H1 (cell line): ENCODE measurements around the gene TANC1. TPM values are rescaled to one million over a fixed set of nuclear protein-coding genes. Genes with fewer than 3 reads are reported as not detected.

Experiments used
- CTCF ChIA-PET: fragments of 300-600 bp; sonication (Branson Sonifier 250); formaldehyde crosslinking; loops from one replicate; lab custom pipeline; 2021; ENCODE audit not compliant: partially characterized antibody; lab: Charles Lee
- POLR2A ChIA-PET: fragments of 300-600 bp; sonication (Branson Sonifier 250); formaldehyde crosslinking; loops from one replicate; lab custom pipeline; 2021; ENCODE audit warnings: inconsistent platforms; ENCODE audit not compliant: partially characterized antibody; lab: Charles Lee
- DNase-seq, 2 experiments: peaks; one replicate each; pipeline versions ENCODE4 v3.0.0 to v3.0.0-alpha.2; 2010 to 2022; ENCODE audit warnings: low spot score in 2 of 2, low read depth in 1 of 2, mixed read lengths in 1 of 2
- FAIRE-seq: peaks from 2 replicates; lab custom pipeline; 2011; peaks lifted over from hg19 to GRCh38; lab: Jason Lieb, UNC
- H2AFZ ChIP-seq: 2 replicates; pipeline ENCODE4 v1.8.1; 2012; ENCODE audit warnings: low read length, inconsistent platforms
- H2AK5ac ChIP-seq: 2 replicates; pipeline ENCODE4 v1.6.1; 2013; ENCODE audit warnings: low read depth, low read length
- H2BK120ac ChIP-seq: replicated peaks from 2 replicates; pipeline ENCODE3; 2013; ENCODE audit warnings: low read depth, low read length, inconsistent platforms
- H2BK12ac ChIP-seq: 2 replicates; pipeline ENCODE4 v1.6.1; 2013; ENCODE audit warnings: low read depth, low read length
- H2BK15ac ChIP-seq: 2 replicates; pipeline ENCODE4 v1.6.1; 2013; ENCODE audit warnings: low read length
- H2BK20ac ChIP-seq: 2 replicates; pipeline ENCODE4 v1.6.1; 2013; ENCODE audit warnings: low read length
- H2BK5ac ChIP-seq: 2 replicates; pipeline ENCODE4 v1.6.1; 2013; ENCODE audit warnings: low read depth, low read length
- H3K14ac ChIP-seq: 2 replicates; pipeline ENCODE4 v1.6.1; 2013; ENCODE audit warnings: inconsistent platforms; ENCODE audit not compliant: insufficient read length
- H3K18ac ChIP-seq: 2 replicates; pipeline ENCODE4 v1.6.1; 2013; ENCODE audit warnings: low read length; ENCODE audit errors: extremely low read depth
- H3K23ac ChIP-seq: 2 replicates; pipeline ENCODE4 v1.6.1; 2013; ENCODE audit warnings: inconsistent platforms; ENCODE audit not compliant: insufficient read length
- H3K23me2 ChIP-seq: 2 replicates; pipeline ENCODE4 v1.6.1; 2013; ENCODE audit warnings: low read depth, low read length
- H3K27ac ChIP-seq: 2 replicates; pipeline ENCODE4 v1.6.1; 2011; ENCODE audit warnings: low read depth, low read length, inconsistent platforms
- H3K27me3 ChIP-seq, 4 experiments: replicated peaks in 1 of 4; 1 replicate in 1 of 4; 2 replicates in 3 of 4; pipeline versions ENCODE4 v1.6.1 to v1.8.1; 2011 to 2013; ENCODE audit warnings: low read length in 3 of 4, mild to moderate bottlenecking in 3 of 4, inconsistent platforms in 2 of 4, mixed read lengths in 2 of 4, moderate library complexity in 1 of 4; ENCODE audit not compliant: control insufficient read depth in 3 of 4, insufficient read depth in 3 of 4; ENCODE audit errors: extremely low read depth in 1 of 4
- H3K36me3 ChIP-seq, 4 experiments: 2 replicates each; pipeline versions ENCODE4 v1.6.1 to v1.8.1; 2011 to 2013; ENCODE audit warnings: mild to moderate bottlenecking in 4 of 4, low read length in 3 of 4, moderate library complexity in 2 of 4, control low read depth in 1 of 4, inconsistent platforms in 1 of 4; ENCODE audit not compliant: insufficient read depth in 4 of 4, control insufficient read depth in 2 of 4
- H3K4ac ChIP-seq: replicated peaks from 2 replicates; pipeline ENCODE3; 2013; ENCODE audit warnings: low read length, low read depth, mixed read lengths, inconsistent platforms; ENCODE audit not compliant: insufficient read length
- H3K4me1 ChIP-seq, 4 experiments: replicated peaks in 1 of 4; 1 replicate in 1 of 4; 2 replicates in 3 of 4; pipeline versions ENCODE4 v1.6.1 to v1.8.1; 2011 to 2013; ENCODE audit warnings: low read length in 3 of 4, inconsistent platforms in 2 of 4, mixed read lengths in 1 of 4; ENCODE audit not compliant: insufficient read depth in 4 of 4, control insufficient read depth in 3 of 4
- H3K4me2 ChIP-seq, 2 experiments: 2 replicates each; pipeline versions ENCODE4 v1.6.1 to v1.8.1; 2011 to 2013; ENCODE audit warnings: low read depth in 2 of 2, low read length in 2 of 2, control low read depth in 1 of 2, inconsistent platforms in 1 of 2, mild to moderate bottlenecking in 1 of 2; ENCODE audit not compliant: insufficient read depth in 1 of 2
- H3K4me3 ChIP-seq, 4 experiments: fragments of 200-600, 300-600 bp in 1 of 4; sonication (generic), shearing (Covaris generic), sonication (Bioruptor Twin) in 1 of 4; 2 replicates each; pipeline versions ENCODE4 v1.5.1 to v1.8.1; 2011 to 2016; ENCODE audit warnings: low read length in 4 of 4, low read depth in 3 of 4, control low read depth in 2 of 4, inconsistent platforms in 2 of 4, mild to moderate bottlenecking in 2 of 4, mixed read lengths in 1 of 4, moderate library complexity in 1 of 4; ENCODE audit not compliant: insufficient read depth in 2 of 4; ENCODE audit errors: extremely low read depth in 1 of 4
- H3K56ac ChIP-seq: replicated peaks from 2 replicates; pipeline ENCODE3; 2013; ENCODE audit warnings: low read depth, mild to moderate bottlenecking, mixed read lengths, low read length, inconsistent platforms; ENCODE audit not compliant: insufficient read length
- H3K79me1 ChIP-seq: 2 replicates; pipeline ENCODE4 v1.6.1; 2013; ENCODE audit warnings: low read depth, low read length, control low read depth
- H3K79me2 ChIP-seq, 2 experiments: 2 replicates each; pipeline versions ENCODE4 v1.6.1 to v1.8.1; 2012 to 2013; ENCODE audit warnings: low read length in 2 of 2, mild to moderate bottlenecking in 2 of 2, inconsistent platforms in 1 of 2; ENCODE audit not compliant: insufficient read depth in 2 of 2, control insufficient read depth in 1 of 2
- H3K9ac ChIP-seq, 4 experiments: replicated peaks in 1 of 4; 1 replicate in 1 of 4; 2 replicates in 3 of 4; pipeline versions ENCODE4 v1.6.1 to v1.8.1; 2011 to 2013; ENCODE audit warnings: low read depth in 3 of 4, low read length in 3 of 4, control low read depth in 2 of 4, mild to moderate bottlenecking in 2 of 4, moderate library complexity in 2 of 4, inconsistent platforms in 1 of 4; ENCODE audit errors: extremely low read depth in 1 of 4
- H3K9me3 ChIP-seq, 2 experiments: 2 replicates each; pipeline versions ENCODE4 v1.6.1 to v1.8.1; 2012 to 2013; ENCODE audit warnings: mild to moderate bottlenecking in 2 of 2, moderate library complexity in 2 of 2, control low read depth in 1 of 2, inconsistent platforms in 1 of 2, low read depth in 1 of 2, low read length in 1 of 2, mixed read lengths in 1 of 2; ENCODE audit not compliant: insufficient read depth in 2 of 2
- H4K20me1 ChIP-seq, 2 experiments: replicated peaks in 1 of 2; 2 replicates each; pipeline versions ENCODE3 to v1.8.1; 2011 to 2013; ENCODE audit warnings: inconsistent platforms in 2 of 2, low read length in 2 of 2, mild to moderate bottlenecking in 1 of 2; ENCODE audit not compliant: insufficient read depth in 2 of 2, control insufficient read depth in 1 of 2
- H4K5ac ChIP-seq: 2 replicates; pipeline ENCODE4 v1.6.1; 2013; ENCODE audit warnings: low read length, low read depth, mixed read lengths, inconsistent platforms; ENCODE audit not compliant: insufficient read length
- H4K8ac ChIP-seq: 2 replicates; pipeline ENCODE4 v1.8.0; 2013; ENCODE audit warnings: mild to moderate bottlenecking, moderate library complexity, low read length, inconsistent platforms; ENCODE audit not compliant: insufficient read depth; ENCODE audit errors: extremely low read depth
- H4K91ac ChIP-seq: replicated peaks from 2 replicates; pipeline ENCODE3; 2013; ENCODE audit warnings: low read length, mixed read lengths, inconsistent platforms; ENCODE audit not compliant: insufficient read length
- JUND ChIP-seq: IDR thresholded peaks from 2 replicates; pipeline ENCODE4 v1.6.1; 2011; ENCODE audit warnings: mild to moderate bottlenecking, improper control_type of control experiment, low read length
- MAFK ChIP-seq: IDR thresholded peaks from 2 replicates; pipeline ENCODE4 v1.6.1; 2012; ENCODE audit warnings: low read depth, mild to moderate bottlenecking, improper control_type of control experiment, low read length
- RAD21 ChIP-seq, 2 experiments: IDR thresholded peaks in 1 of 2; conservative IDR thresholded peaks in 1 of 2; 2 replicates each; pipeline ENCODE4 v1.6.1; 2011; ENCODE audit warnings: low read depth in 2 of 2, low read length in 2 of 2, improper control_type of control experiment in 1 of 2, inconsistent platforms in 1 of 2, mild to moderate bottlenecking in 1 of 2, moderate library complexity in 1 of 2
- RFX5 ChIP-seq: IDR thresholded peaks from 2 replicates; pipeline ENCODE4 v1.6.1; 2011; ENCODE audit warnings: low read depth, low read length, improper control_type of control experiment, borderline replicate concordance
- YY1 ChIP-seq: IDR thresholded peaks from 2 replicates; pipeline ENCODE4 v1.6.1; 2011; ENCODE audit warnings: low read depth, mild to moderate bottlenecking, low read length
- WGBS, 2 experiments: shearing (Covaris generic) in 1 of 2; methylation state at CpG; one replicate each; pipeline versions ENCODE4 v1.1.6 to v1.1.7; 2013 to 2015; ENCODE audit warnings: low lambda C conversion rate in 2 of 2, mixed read lengths in 2 of 2, inconsistent platforms in 1 of 2, low coverage in 1 of 2, missing lambda C conversion rate in 1 of 2; ENCODE audit not compliant: insufficient replicate concordance in 2 of 2, insufficient coverage in 1 of 2, insufficient read length in 1 of 2; ENCODE audit errors: extremely low coverage in 1 of 2, missing lambda C conversion rate in 1 of 2; 5-methylcytosine and 5-hydroxymethylcytosine counted together
- polyA plus RNA-seq, 7 experiments: library from polyadenylated mRNA; depleted of rRNA in 3 of 7; stranded (reverse) in 5 of 7; unstranded in 2 of 7; fragments of >200 nt in 5 of 7; fragments of 200-250 nt in 2 of 7; gene quantifications; 1 replicate in 5 of 7; 2 replicates in 1 of 7; 4 replicates in 1 of 7; pipeline versions ENCODE4 v1.2.1 to v1.2.3, GENCODE V29; 2011 to 2013; ENCODE audit warnings: missing spikeins in 2 of 7, mixed read lengths in 2 of 7
- total RNA-seq: library from RNA; stranded (reverse); fragmentation: NEBNext Ultra II Directional; extraction: Animal tissue kit (Norgen Biotek cat#: 25700); gene quantifications from 2 replicates; pipeline ENCODE4 v1.2.1, GENCODE V29; 2021
- TF ChIP-seq, protein P1 (sequence below), 3 experiments: IDR thresholded peaks; 1 replicate in 2 of 3; 2 replicates in 1 of 3; pipeline versions ENCODE4 v1.5.1 to v1.6.1; 2011; ENCODE audit warnings: low read length in 3 of 3, mild to moderate bottlenecking in 3 of 3, inconsistent platforms in 2 of 3, low read depth in 1 of 3, moderate library complexity in 1 of 3; ENCODE audit not compliant: insufficient read depth in 1 of 3; ENCODE audit errors: control extremely low read depth in 1 of 3

TANC1 gene
- total and polyA plus RNA-seq, 2 of the 8 experiments (the other 6 are each of a cell fraction or from before 2014, with no cell fraction given): 4.1 to 7.6 TPM

- Histone ChIP-seq H4K5ac (no peak overlapping the region), H3K79me1 (no peaks in the 10 kb centered on the region), H4K20me1 (no peaks in the 10 kb centered on the region), H4K8ac (no peak overlapping the region), H3K4ac (peak overlapping the region; percentile 27), H3K18ac (no peak overlapping the region), H2BK12ac (no peak overlapping the region), H3K27ac (no peak overlapping the region), H3K9me3 (no peaks in the 10 kb centered on the region), H3K56ac (no peak overlapping the region), H3K9ac (no peak overlapping the region), H2BK20ac (no peak overlapping the region), H3K79me2 (no peaks in the 10 kb centered on the region), H4K91ac (no peak overlapping the region), H3K23me2 (no peaks in the 10 kb centered on the region), H3K4me3 (no peak overlapping the region), H3K14ac (no peak overlapping the region), H3K27me3 (no peaks in the 10 kb centered on the region), H2AFZ (no peak overlapping the region), H2AK5ac (no peak overlapping the region), H3K36me3 (no peaks in the 10 kb centered on the region), H3K23ac (no peak overlapping the region), H3K4me2 (no peak overlapping the region), H2BK120ac (no peak overlapping the region), H2BK15ac (no peak overlapping the region), H2BK5ac (no peak overlapping the region), H3K4me1 (no peaks in the 10 kb centered on the region)
- peak; percentile 50 for FAIRE-seq
- ChIA-PET CTCF (interaction anchor here (0.6 to 6.2 kb wide), 84 partner anchors 9 to 1943 kb away, joined by 3 to 79 read pairs (median 5); no protein-coding TSS in a partner anchor), POLR2A (interaction anchor here (0.9 to 1.3 kb wide), 3 partner anchors 12 to 215 kb away, joined by 3 to 4 read pairs (median 4); partner anchors contain the start of gene TANC1)
- 57% methylated on average over 11 of the region's 11 CpGs; no CpG with 5 or more reads in 1 of the 2 experiments for WGBS, 2 experiments
- peak; percentile 59 to 93 for DNase-seq
- TF ChIP-seq MAFK: peak; percentile 25; the same call in 1 of the 2 replicates
- TF ChIP-seq, protein P1, sequence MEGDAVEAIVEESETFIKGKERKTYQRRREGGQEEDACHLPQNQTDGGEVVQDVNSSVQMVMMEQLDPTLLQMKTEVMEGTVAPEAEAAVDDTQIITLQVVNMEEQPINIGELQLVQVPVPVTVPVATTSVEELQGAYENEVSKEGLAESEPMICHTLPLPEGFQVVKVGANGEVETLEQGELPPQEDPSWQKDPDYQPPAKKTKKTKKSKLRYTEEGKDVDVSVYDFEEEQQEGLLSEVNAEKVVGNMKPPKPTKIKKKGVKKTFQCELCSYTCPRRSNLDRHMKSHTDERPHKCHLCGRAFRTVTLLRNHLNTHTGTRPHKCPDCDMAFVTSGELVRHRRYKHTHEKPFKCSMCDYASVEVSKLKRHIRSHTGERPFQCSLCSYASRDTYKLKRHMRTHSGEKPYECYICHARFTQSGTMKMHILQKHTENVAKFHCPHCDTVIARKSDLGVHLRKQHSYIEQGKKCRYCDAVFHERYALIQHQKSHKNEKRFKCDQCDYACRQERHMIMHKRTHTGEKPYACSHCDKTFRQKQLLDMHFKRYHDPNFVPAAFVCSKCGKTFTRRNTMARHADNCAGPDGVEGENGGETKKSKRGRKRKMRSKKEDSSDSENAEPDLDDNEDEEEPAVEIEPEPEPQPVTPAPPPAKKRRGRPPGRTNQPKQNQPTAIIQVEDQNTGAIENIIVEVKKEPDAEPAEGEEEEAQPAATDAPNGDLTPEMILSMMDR (IDR thresholded peaks at IDR 0.05; ENCODE audit: control extremely low read depth in 1 of 3, insufficient read depth in 1 of 3, low read depth in 1 of 3, low read length in 3 of 3): peak; percentile 84 to 97 (median 92)
- TF ChIP-seq JUND: 0 out of 2 replicates have a peak, but pooled peaks have one; percentile 46
- TF ChIP-seq RFX5: no peak
- peak; percentile 53; the same call in 1 of the 2 replicates for TF ChIP-seq YY1
- peak; percentile 96 to 97 for TF ChIP-seq RAD21 (IDR thresholded peaks at IDR 0.05 in 1 of 2, conservative IDR thresholded peaks at IDR 0.05 in 1 of 2; ENCODE audit: low read depth in 2 of 2, low read length in 2 of 2)
Observed at GRCh38 chr2:159118115-159118858, 149.8 kb downstream of the TANC1 start.
